Choroid plexus epithelial cell (primary cell): ENCODE measurements around the gene MAP2K5.

Experiments
- DNase-seq: peaks from one replicate; pipeline ENCODE4 v3.0.0-alpha.2; 2010; ENCODE audit warnings: low read depth
- H3K4me3 ChIP-seq: 2 replicates; pipeline ENCODE4 v1.5.1; 2011; ENCODE audit warnings: low read depth, mild to moderate bottlenecking, control low read depth, low read length, moderate library complexity
- TF ChIP-seq, protein P1 (sequence below): conservative IDR thresholded peaks from 2 replicates; pipeline ENCODE4 v1.5.1; 2011; ENCODE audit warnings: low read depth, mild to moderate bottlenecking, control low read depth, inconsistent platforms, low read length, moderate library complexity

MAP2K5 gene

DNA sequence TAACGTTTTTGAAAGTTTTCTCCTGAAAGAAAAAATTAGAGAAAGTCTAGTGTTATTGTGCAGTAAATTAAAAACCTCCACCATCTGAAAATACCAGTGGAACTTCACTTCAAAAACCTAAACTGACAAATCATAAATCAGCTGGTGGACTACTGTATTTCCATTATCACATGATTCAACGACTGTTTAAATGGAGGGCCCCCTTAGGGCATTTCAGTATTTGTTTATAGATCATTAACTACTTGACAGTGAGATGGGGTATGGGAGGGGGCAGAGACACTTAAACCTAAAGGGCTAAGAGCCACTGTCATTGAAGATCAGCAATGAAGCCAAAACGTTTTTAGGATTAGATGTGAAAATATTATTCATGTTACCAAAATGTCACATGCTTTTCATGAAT is 30.4 kb upstream of the MAP2K5 start:
- no peak for DNase-seq
- TF ChIP-seq, protein P1, sequence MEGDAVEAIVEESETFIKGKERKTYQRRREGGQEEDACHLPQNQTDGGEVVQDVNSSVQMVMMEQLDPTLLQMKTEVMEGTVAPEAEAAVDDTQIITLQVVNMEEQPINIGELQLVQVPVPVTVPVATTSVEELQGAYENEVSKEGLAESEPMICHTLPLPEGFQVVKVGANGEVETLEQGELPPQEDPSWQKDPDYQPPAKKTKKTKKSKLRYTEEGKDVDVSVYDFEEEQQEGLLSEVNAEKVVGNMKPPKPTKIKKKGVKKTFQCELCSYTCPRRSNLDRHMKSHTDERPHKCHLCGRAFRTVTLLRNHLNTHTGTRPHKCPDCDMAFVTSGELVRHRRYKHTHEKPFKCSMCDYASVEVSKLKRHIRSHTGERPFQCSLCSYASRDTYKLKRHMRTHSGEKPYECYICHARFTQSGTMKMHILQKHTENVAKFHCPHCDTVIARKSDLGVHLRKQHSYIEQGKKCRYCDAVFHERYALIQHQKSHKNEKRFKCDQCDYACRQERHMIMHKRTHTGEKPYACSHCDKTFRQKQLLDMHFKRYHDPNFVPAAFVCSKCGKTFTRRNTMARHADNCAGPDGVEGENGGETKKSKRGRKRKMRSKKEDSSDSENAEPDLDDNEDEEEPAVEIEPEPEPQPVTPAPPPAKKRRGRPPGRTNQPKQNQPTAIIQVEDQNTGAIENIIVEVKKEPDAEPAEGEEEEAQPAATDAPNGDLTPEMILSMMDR = no peak
- H3K4me3 ChIP-seq = no peak overlapping the region

DNA sequence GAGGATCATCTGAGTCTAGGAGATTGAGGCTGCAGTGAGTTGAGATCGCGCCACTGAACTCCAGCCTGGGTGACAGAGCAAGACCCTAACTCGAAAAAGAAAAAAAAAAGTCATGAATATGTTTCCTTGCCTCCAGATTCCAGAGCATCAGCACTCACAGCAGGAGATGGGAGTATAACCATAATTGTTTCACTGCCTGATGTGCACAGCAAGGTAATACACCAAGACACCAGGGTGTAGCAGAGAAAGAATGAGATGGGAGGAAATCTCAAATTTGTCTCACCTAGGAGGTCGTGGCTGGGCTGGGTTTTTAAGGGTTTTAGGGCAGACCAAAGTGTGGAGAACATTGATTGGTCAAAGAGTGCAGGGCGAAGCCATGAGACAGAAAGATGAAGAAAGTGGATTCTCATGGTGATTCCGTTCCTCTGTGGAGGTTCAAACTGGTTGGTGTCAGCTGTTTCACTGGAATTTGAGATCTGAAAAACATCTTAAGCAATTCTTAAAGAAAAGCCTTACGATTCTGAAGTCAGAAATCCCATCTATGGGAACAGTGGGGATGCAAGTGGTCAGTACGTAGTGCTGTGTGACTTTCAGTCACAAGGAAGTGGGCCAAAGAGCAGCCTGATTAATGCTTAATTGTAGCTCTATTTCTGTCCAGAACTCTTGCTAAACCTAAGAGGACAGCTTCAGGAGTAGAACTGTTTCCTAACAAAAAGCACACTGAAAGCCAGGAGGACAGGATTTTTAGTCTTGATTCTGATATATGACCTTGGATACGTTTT is 29.4 kb upstream of the MAP2K5 start:
- TF ChIP-seq, protein P1 = no peak
- no peak overlapping the region for H3K4me3 ChIP-seq
- no peak for DNase-seq

DNA sequence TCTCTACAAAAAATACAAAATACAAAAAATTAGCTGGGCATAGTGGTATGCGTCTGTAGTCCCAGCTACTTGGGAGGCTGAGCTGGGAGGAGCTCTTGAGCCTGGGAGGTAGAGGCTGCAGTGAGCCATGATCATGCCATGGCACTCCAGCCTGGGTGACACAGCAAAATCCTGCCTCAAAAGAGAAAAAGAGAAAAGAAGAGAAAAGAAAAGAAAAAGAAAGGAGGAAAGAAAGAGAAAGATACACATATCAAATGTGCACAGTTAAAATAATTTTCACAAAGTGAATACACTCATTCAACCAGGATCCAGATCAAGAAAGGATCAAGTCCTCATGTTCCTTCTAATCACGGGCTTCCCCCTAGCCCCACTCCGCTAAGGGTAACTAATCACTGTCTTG is 27.4 kb upstream of the MAP2K5 start:
- TF ChIP-seq, protein P1 = no peak
- no peak overlapping the region for H3K4me3 ChIP-seq
- no peak for DNase-seq

DNA sequence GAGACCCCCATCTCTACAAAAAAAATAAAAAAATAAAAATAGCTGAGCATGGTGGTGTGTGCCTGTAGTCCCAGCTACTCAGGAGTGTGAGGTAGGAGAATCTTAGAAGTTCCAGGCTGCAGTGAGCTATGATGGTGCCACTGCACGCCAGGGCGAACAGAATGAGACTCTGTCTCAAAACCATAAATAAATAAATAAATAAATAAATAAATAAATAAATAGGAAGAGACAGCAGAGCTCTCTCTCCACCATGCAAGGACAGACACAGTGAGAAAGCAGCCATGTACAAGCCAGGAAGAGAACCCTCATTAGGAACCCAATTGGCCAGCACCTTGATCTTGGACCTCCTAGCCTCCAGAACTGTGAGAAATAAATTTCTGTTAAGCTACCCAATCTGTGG is 26.9 kb upstream of the MAP2K5 start:
- H3K4me3 ChIP-seq = no peak overlapping the region
- TF ChIP-seq, protein P1 = no peak
- no peak for DNase-seq

DNA sequence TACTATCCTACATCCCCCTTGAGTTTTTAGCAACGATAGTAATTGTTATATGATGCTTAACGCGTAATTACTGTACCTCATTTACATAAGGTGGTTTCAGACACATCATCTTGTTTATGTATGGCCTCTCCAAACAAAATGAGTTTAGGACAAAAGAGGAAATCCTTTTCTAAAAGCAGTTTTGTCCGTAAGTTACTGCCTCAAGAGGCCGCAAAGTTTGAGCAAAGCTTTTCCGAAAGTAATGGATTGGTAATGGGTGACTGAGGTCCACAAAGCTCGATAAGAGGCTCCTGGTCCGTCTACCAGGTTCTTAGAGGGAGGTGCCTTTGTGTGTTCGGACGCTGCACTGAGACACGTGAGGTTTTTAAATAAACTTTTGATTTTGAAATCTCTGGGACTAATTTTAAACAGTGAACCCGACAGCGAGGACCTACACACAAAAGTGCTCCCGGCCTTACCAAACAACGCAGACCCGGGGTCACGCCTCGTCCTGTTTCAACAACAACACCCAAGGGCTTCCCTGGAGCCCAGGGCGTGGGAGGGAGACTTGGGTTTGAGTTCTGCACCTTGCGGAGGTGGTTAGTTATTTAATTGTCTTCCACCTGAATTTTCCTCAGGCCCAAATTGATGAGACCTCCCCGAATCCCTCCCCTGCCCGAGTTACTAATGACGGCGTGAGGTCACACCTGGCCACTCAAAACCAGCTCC is 22.0 kb upstream of the MAP2K5 start:
- peak; percentile 36 for DNase-seq
- TF ChIP-seq, protein P1 = no peak
- peak overlapping the region; percentile 88 for H3K4me3 ChIP-seq

DNA sequence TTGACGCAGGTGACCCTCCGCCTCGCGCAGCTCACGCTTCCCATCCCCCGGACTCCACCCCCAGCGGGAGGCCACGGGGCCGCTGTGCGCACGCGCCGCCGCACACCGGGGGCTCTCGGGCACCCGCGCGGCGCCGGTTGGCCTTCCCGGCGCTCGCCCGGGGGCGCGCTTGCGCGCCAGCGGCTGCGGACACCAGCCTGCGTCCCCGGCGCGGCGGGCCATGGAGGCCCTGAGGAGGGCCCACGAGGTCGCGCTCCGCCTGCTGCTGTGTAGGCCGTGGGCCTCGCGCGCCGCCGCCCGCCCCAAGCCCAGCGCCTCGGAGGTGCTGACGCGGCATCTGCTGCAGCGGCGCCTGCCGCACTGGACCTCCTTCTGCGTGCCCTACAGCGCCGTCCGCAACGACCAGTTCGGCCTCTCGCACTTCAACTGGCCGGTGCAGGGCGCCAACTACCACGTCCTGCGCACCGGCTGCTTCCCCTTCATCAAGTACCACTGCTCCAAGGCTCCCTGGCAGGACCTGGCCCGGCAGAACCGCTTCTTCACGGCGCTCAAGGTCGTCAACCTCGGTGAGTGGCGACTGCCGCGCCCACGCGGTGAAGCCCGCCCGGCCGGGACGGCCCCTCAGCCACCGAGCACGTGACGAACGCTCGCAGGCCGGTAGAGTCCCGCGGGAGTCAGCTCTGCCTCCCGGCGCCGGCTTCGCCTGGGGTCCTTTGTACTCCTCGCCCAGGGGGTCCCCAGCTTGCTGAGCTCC is 21.3 kb upstream of the MAP2K5 start, which contains the start of gene C15orf61:
TSS of gene C15orf61 (plus strand) at position 103 of the 754 bp plus-strand sequence. CDS start at position 221, 118 bp downstream.
- TF ChIP-seq, protein P1 = peak; percentile 8
- DNase-seq = peak; percentile 72
- peak within 1 kb of the TSS; percentile 88 for H3K4me3 ChIP-seq
